ENCODE measurements around the gene ASAP3. TPM values are rescaled to one million over a fixed set of nuclear protein-coding genes. Genes with fewer than 3 reads are reported as not detected.
"Not testable (repeated sequence)": the region's sequence is repeated elsewhere in the genome, so short reads cannot be mapped to it uniquely, and the experiment has no call there.

The ASAP3 gene
- total and polyA plus RNA-seq, 8 donors: 17.9 to 37.4 (median 25.3) TPM

DNA sequence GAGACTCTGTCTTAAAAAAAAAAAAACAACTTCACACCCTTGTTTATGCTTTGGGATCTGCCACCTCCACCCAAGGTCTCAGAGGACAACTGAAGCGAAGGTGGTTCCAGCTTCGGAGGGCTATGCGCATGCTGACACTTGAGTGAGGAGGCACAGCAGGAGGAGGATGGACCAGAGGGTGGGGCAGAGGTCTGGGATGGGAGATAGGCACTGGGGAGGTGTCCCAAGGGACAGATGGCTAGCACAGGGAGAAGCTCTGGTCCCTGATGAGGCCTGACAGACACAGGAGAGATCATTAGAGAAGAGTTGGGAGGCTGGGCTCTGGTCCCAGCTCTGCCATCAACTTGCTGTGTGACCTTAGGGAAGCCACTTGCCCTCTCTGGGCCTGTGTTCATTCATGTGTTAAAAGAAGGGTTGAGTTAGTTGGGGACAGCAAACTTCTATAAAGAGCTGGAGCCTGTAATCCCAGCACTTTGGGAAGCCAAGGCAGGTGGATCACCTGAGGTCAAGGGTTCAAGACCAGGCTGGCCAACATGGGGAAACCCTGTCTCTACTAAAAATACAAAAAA, 30.2 kb upstream of the ASAP3 start:
- no peak for FAIRE-seq

DNA sequence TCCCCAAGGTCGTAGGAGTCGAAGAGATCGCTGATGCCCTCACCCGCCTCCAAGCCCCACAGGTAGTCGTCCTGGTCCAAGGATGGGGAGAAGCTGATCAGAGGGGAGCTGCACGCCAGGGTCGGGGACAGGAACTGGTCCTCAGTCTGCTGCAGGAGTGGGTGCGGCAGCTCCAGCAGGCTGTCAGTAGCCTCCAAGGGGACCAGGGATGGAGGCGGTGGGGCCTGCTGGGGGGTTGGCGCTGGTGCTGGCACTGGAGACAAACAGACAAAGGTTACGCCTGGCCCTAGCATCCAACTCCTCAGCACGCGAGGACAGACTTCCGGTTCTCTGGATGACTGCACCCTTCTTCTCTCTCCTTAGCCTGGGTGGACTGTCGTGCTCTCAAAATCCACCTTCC, 25.9 kb upstream of the ASAP3 start:
- H3K9me3 ChIP-seq: no peaks in the 10 kb centered on the region
- no peak for DNase-seq
- H3K36me3 ChIP-seq: no peaks in the 10 kb centered on the region
- H3K4me1 ChIP-seq: no peaks in the 10 kb centered on the region
- no peak overlapping the region for H3K4me3 ChIP-seq
- no peaks in the 10 kb centered on the region for H3K27me3 ChIP-seq
- intact Hi-C loops (cut with DNase I): no loop called here
- 86 to 87% methylated on average over 15 of the region's 15 CpGs for WGBS, 2 donors
- ATAC-seq: no peak
- H3K27ac ChIP-seq: no peak overlapping the region
- no peak for FAIRE-seq
- TF ChIP-seq, protein P1, sequence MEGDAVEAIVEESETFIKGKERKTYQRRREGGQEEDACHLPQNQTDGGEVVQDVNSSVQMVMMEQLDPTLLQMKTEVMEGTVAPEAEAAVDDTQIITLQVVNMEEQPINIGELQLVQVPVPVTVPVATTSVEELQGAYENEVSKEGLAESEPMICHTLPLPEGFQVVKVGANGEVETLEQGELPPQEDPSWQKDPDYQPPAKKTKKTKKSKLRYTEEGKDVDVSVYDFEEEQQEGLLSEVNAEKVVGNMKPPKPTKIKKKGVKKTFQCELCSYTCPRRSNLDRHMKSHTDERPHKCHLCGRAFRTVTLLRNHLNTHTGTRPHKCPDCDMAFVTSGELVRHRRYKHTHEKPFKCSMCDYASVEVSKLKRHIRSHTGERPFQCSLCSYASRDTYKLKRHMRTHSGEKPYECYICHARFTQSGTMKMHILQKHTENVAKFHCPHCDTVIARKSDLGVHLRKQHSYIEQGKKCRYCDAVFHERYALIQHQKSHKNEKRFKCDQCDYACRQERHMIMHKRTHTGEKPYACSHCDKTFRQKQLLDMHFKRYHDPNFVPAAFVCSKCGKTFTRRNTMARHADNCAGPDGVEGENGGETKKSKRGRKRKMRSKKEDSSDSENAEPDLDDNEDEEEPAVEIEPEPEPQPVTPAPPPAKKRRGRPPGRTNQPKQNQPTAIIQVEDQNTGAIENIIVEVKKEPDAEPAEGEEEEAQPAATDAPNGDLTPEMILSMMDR (IDR thresholded peaks at IDR 0.05): no peak

More for the DNA sequence above, 30.2 kb upstream of the ASAP3 start:
- intact Hi-C loops (cut with DNase I): no loop called here
- ATAC-seq (no peak), DNase-seq (no peak)
- H3K4me3 ChIP-seq: no peak overlapping the region
- TF ChIP-seq, protein P1 (IDR thresholded peaks at IDR 0.05): no peak
- no peaks in the 10 kb centered on the region for H3K36me3 ChIP-seq
- WGBS, 2 donors: 95 to 98% methylated on average over 3 of the region's 3 CpGs
- H3K9me3 ChIP-seq: no peaks in the 10 kb centered on the region
- no peaks in the 10 kb centered on the region for H3K27me3 ChIP-seq
- no peaks in the 10 kb centered on the region for H3K4me1 ChIP-seq
- H3K27ac ChIP-seq: no peak overlapping the region

DNA sequence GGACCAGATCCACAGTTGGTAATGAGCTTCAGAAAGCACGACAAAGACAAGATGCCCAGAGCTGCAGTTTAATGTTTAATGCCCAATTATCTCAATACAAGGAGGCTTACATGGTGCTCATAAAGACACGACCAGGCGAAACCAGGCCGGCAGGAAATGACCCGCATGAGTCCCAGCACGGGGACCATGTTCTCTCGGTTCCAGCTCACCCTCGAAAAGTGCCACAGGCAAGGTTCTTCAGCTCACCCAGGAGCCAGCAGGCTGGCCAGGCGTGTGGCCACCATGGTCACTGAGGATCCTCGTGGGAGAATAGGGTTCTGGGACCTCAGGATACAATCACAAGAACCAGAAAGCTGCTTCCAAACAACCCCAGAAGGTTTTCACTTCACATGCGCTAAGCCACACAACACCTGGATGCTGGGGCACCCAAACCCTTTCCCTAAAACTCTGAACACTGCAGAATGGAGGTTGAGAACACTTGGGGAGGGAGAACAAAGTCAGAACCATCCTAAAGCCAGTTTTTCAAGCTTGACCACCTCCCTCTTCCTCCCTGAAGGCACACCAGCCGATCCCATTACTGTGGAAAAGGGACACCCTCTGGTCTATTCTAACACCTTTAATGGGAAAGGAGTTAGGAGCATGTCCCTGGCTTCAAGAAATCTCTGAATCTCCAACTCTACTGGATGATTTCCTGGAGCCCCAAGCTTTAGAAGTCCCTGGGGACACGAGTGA, 22.6 kb upstream of the ASAP3 start:
- H3K9me3 ChIP-seq: no peaks in the 10 kb centered on the region
- no peak overlapping the region for H3K4me3 ChIP-seq
- H3K4me1 ChIP-seq: no peaks in the 10 kb centered on the region
- no peaks in the 10 kb centered on the region for H3K27me3 ChIP-seq
- intact Hi-C loops (cut with DNase I): no loop called here
- H3K27ac ChIP-seq: no peak overlapping the region
- DNase-seq: no peak
- 84 to 88% methylated on average over 13 of the region's 13 CpGs for WGBS, 2 donors
- ATAC-seq: no peak
- TF ChIP-seq, protein P1 (IDR thresholded peaks at IDR 0.05): no peak
- no peak for FAIRE-seq
- no peaks in the 10 kb centered on the region for H3K36me3 ChIP-seq

DNA sequence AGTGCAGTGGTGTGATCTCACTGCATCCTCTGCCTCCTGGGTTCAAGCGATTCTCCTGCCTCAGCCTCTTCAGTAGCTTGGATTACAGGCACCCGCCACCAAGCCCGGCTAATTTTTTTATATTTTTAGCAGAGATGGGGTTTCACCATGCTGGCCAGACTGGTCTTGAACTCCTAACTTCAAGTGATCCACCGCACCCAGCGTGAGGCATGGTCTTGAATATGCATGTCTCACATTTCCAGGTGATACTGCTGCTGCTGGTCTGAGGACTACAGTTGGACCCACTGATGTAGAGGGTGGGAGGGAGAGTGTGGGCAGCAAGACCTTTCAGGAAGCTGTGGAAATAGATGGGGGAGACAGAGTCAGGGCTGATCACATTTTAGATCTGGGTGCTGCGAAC, 21.9 kb upstream of the ASAP3 start:
- no peak for DNase-seq
- H3K27ac ChIP-seq: no peak overlapping the region
- H3K27me3 ChIP-seq: no peaks in the 10 kb centered on the region
- 93 to 98% methylated on average over 6 of the region's 6 CpGs for WGBS, 2 donors
- no peaks in the 10 kb centered on the region for H3K36me3 ChIP-seq
- no peak for ATAC-seq
- no peaks in the 10 kb centered on the region for H3K9me3 ChIP-seq
- intact Hi-C loops (cut with DNase I): no loop called here
- TF ChIP-seq, protein P1 (IDR thresholded peaks at IDR 0.05): no peak
- no peak overlapping the region for H3K4me3 ChIP-seq
- FAIRE-seq: no peak
- no peaks in the 10 kb centered on the region for H3K4me1 ChIP-seq

DNA sequence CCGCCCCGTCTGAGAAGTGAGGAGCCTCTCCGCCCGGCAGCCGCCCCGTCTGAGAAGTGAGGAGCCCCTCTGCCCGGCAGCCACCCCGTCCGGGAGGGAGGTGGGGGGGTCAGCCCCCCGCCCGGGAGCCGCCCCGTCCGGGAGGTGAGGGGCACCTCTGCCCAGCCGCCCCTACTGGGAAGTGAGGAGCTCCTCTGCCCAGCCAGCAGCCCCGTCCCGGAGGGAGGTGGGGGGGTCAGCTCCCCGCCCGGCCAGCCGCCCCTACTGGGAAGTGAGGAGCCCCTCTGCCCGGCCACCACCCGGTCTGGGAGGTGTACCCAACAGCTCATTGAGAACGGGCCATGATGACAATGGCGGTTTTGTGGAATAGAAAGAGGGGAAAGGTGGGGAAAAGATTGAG, 20.2 kb upstream of the ASAP3 start:
- H3K27ac ChIP-seq; ATAC-seq; intact Hi-C loops (cut with DNase I); DNase-seq; H3K4me3 ChIP-seq; FAIRE-seq; H3K36me3 ChIP-seq; H3K27me3 ChIP-seq; H3K9me3 ChIP-seq; H3K4me1 ChIP-seq: not testable (repeated sequence)
- WGBS, 2 donors: 74 to 80% methylated on average over 12 to 24 of the region's 24 CpGs
